ENCODE data around the gene WDR64. TPM values are rescaled to one million over a fixed set of nuclear protein-coding genes. Genes with fewer than 3 reads are reported as not detected.
"Not testable (repeated sequence)": the region's sequence is repeated elsewhere in the genome, so short reads cannot be mapped to it uniquely, and the experiment has no call there.

WDR64 gene
- total RNA-seq, 1 donor from 2014 or later: 0.07 TPM

DNA sequence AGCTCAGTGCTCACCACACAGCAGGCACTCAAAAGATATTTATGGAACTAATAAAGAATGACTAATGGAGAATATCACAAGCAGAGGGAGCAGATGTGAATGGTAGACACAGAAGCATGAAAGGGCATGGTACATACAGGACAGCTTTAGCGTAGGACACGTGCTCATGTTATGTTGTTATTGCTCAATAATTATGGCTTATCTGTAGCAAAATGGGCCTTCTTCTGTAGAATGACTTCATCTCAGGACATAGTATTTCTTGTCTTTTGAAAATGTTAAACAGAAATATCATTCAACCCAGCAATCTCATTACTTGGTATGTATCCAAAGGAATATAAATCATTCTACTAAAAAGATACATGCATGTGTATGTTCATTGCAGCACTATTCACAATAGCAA, 137.0 kb downstream of the WDR64 start:
- peaks cover 31% of the 10 kb centered on the region for H3K27me3 Mint-ChIP-seq
- no peak for DNase-seq (ENCODE audit: low spot score, unreplicated experiment)
- TF ChIP-seq, protein P1, sequence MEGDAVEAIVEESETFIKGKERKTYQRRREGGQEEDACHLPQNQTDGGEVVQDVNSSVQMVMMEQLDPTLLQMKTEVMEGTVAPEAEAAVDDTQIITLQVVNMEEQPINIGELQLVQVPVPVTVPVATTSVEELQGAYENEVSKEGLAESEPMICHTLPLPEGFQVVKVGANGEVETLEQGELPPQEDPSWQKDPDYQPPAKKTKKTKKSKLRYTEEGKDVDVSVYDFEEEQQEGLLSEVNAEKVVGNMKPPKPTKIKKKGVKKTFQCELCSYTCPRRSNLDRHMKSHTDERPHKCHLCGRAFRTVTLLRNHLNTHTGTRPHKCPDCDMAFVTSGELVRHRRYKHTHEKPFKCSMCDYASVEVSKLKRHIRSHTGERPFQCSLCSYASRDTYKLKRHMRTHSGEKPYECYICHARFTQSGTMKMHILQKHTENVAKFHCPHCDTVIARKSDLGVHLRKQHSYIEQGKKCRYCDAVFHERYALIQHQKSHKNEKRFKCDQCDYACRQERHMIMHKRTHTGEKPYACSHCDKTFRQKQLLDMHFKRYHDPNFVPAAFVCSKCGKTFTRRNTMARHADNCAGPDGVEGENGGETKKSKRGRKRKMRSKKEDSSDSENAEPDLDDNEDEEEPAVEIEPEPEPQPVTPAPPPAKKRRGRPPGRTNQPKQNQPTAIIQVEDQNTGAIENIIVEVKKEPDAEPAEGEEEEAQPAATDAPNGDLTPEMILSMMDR (IDR thresholded peaks at IDR 0.05; ENCODE audit: unreplicated experiment): no peak

DNA sequence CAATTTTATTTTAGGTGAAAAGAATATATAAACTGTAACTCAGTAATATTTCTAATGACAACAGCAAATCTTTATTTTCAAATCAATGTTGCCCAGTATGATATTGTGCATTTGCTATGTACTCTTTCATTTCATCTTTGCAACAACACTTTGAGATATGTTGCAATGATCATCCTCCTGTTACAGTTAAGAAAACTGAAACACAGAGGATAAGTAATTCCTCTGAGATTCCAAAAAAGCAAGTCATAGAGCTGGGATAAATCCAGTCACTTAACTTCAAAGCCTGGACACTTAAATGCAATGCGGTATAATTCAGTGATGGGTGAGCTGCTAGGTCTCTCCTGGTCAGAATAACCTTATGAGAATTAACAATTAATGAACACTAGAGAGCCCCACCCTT, 147.3 kb downstream of the WDR64 start:
- peaks cover 16% of the 10 kb centered on the region for H3K27me3 Mint-ChIP-seq
- no peak overlapping the region for H3K4me3 Mint-ChIP-seq (ENCODE audit: low read depth)
- TF ChIP-seq, protein P1 (IDR thresholded peaks at IDR 0.05; ENCODE audit: unreplicated experiment): no peak
- H3K36me3 Mint-ChIP-seq (ENCODE audit: insufficient read depth): no peaks in the 10 kb centered on the region
- DNase-seq (ENCODE audit: low spot score, unreplicated experiment): no peak
- no peaks in the 10 kb centered on the region for H3K4me1 Mint-ChIP-seq (ENCODE audit: low read depth)
- H3K9me3 Mint-ChIP-seq (ENCODE audit: low read depth): no peaks in the 10 kb centered on the region
- no peak overlapping the region for H3K27ac Mint-ChIP-seq

More for the DNA sequence above, 137.0 kb downstream of the WDR64 start:
- no peaks in the 10 kb centered on the region for H3K36me3 Mint-ChIP-seq (ENCODE audit: insufficient read depth)
- no peak overlapping the region for H3K27ac Mint-ChIP-seq
- H3K9me3 Mint-ChIP-seq (ENCODE audit: low read depth): no peaks in the 10 kb centered on the region
- no peaks in the 10 kb centered on the region for H3K4me1 Mint-ChIP-seq (ENCODE audit: low read depth)
- H3K4me3 Mint-ChIP-seq (ENCODE audit: low read depth): no peak overlapping the region

DNA sequence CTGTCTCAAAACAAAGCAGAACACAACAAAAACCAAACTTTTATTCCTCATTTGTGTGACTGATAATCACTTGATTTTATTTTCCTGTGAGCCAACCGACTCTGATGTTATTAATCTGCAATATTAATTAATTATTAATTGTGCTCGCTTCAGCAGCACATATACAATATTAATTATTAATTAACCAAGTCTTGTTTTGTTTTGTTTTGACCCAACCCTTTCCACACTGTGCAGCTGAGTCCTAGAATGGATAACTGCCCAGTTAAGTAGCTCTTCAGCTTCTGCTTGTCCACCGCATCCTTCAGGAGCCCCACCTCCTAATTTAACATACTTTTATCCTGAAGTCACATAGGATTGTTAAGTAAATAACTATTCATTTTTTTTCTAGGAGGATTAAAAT, 148.6 kb downstream of the WDR64 start:
- no peaks in the 10 kb centered on the region for H3K9me3 Mint-ChIP-seq (ENCODE audit: low read depth)
- H3K36me3 Mint-ChIP-seq (ENCODE audit: insufficient read depth): no peaks in the 10 kb centered on the region
- no peak overlapping the region for H3K27ac Mint-ChIP-seq
- H3K4me3 Mint-ChIP-seq (ENCODE audit: low read depth): no peak overlapping the region
- TF ChIP-seq, protein P1 (IDR thresholded peaks at IDR 0.05; ENCODE audit: unreplicated experiment): no peak
- peaks cover 16% of the 10 kb centered on the region for H3K27me3 Mint-ChIP-seq
- no peak for DNase-seq (ENCODE audit: low spot score, unreplicated experiment)
- no peaks in the 10 kb centered on the region for H3K4me1 Mint-ChIP-seq (ENCODE audit: low read depth)

DNA sequence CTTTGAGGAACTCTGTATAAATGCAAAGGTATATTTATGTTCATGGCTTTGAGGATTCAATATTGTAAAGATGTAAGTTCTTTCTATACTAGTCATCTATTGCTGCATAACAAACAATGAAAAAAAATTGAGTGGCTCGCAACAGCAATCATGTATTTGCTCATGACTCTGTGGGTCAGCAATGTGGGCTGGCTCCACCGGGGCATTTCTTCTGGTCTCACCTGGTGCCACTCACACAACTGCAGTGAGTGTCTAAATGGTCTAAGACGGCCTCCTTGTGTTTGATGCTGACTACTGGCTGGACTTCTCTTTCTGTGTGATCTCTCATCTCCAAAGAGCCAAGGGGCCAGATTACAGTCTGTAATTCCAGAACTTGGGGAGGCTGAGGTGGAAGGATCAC, 150.8 kb downstream of the WDR64 start:
- H3K9me3 Mint-ChIP-seq (ENCODE audit: low read depth): no peaks in the 10 kb centered on the region
- H3K27me3 Mint-ChIP-seq: peaks cover 16% of the 10 kb centered on the region
- peak overlapping the region; percentile 2 for H3K27ac Mint-ChIP-seq
- no peak for DNase-seq (ENCODE audit: low spot score, unreplicated experiment)
- no peaks in the 10 kb centered on the region for H3K4me1 Mint-ChIP-seq (ENCODE audit: low read depth)
- no peak overlapping the region for H3K4me3 Mint-ChIP-seq (ENCODE audit: low read depth)
- no peaks in the 10 kb centered on the region for H3K36me3 Mint-ChIP-seq (ENCODE audit: insufficient read depth)
- TF ChIP-seq, protein P1 (IDR thresholded peaks at IDR 0.05; ENCODE audit: unreplicated experiment): no peak

DNA sequence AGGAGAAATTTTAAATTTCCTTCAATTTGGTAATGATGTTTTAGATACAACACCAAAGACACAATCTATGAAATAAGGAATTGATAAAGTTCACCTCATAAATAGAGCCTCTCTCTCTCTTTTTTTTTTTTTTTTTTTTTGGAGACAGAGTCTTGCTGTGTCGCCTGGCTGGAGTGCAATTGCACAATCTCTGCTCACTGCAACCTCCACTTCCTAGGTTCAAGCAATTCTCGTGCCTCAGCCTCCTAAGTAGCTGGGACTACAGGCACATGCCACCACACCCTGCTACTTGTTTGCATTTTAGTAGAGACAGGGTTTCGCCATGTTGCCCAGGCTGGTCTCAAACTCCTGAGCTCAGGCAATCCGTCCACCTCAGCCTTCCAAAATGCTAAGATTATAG, 152.6 kb downstream of the WDR64 start:
- not testable (repeated sequence) for H3K4me3 Mint-ChIP-seq (ENCODE audit: low read depth); H3K36me3 Mint-ChIP-seq (ENCODE audit: insufficient read depth); H3K27ac Mint-ChIP-seq; DNase-seq (ENCODE audit: low spot score, unreplicated experiment); H3K4me1 Mint-ChIP-seq (ENCODE audit: low read depth); H3K9me3 Mint-ChIP-seq (ENCODE audit: low read depth)
- peaks cover 19% of the 10 kb centered on the region for H3K27me3 Mint-ChIP-seq

DNA sequence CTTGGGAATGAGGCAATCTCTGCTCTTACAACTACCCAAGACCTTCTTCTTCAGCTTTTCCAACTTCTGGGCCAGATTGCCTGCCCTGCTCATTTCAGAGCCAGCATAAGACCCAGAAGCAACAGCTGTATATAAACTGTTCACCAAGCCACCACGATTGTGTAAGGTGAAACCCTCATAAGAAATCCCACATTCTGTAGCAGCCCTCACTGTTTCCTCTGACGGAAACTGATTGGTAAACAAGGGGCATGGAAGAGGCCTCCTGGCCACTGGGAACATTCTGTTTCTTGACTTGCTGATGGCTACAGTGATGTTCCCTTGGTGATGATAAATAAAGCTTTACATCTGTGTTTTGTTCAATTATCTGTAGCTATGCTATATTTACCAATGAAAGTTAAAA, 156.2 kb downstream of the WDR64 start:
- DNase-seq (ENCODE audit: low spot score, unreplicated experiment): no peak
- H3K9me3 Mint-ChIP-seq (ENCODE audit: low read depth): no peaks in the 10 kb centered on the region
- no peaks in the 10 kb centered on the region for H3K36me3 Mint-ChIP-seq (ENCODE audit: insufficient read depth)
- H3K27ac Mint-ChIP-seq: no peak overlapping the region
- no peak overlapping the region for H3K4me3 Mint-ChIP-seq (ENCODE audit: low read depth)
- TF ChIP-seq, protein P1 (IDR thresholded peaks at IDR 0.05; ENCODE audit: unreplicated experiment): no peak
- H3K27me3 Mint-ChIP-seq: peaks cover 7% of the 10 kb centered on the region
- H3K4me1 Mint-ChIP-seq (ENCODE audit: low read depth): no peaks in the 10 kb centered on the region

Data from progenitor cell of endocrine pancreas (in vitro differentiated cells).